ENCODE results near the gene FGFR2.
"Not testable (repeated sequence)": the region's sequence is repeated elsewhere in the genome, so short reads cannot be mapped to it uniquely, and the experiment has no call there.

Gene FGFR2

GRCh38 chr10:121556918-121557573 lies 41.2 kb downstream of the FGFR2 start:
- DNase-seq (ENCODE audit: insufficient read length, low spot score) (no peak), FAIRE-seq (no peak)

GRCh38 chr10:121556455-121556854 lies 41.8 kb downstream of the FGFR2 start:
- FAIRE-seq (no peak), DNase-seq (ENCODE audit: insufficient read length, low spot score) (no peak)

DNA sequence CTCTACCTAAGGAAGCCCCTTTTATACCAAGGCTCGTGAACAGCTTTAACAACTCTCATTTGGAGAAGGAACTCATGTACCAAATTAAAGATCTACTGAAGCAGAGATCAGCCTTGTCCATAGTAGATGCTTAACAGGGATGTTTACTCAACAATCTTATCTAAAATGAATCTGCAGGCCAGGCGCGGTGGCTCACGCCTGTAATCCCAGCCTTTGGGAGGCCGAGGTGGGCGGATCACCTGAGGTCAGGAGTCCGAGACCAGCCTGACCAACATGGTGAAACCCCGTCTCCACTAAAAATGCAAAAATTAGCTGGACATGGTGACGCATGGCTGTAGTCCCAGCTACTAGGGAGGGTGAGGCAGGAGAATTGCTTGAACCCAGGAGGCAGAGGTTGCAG lies 43.3 kb downstream of the FGFR2 start:
- not testable (repeated sequence) for DNase-seq (ENCODE audit: insufficient read length, low spot score); FAIRE-seq

DNA sequence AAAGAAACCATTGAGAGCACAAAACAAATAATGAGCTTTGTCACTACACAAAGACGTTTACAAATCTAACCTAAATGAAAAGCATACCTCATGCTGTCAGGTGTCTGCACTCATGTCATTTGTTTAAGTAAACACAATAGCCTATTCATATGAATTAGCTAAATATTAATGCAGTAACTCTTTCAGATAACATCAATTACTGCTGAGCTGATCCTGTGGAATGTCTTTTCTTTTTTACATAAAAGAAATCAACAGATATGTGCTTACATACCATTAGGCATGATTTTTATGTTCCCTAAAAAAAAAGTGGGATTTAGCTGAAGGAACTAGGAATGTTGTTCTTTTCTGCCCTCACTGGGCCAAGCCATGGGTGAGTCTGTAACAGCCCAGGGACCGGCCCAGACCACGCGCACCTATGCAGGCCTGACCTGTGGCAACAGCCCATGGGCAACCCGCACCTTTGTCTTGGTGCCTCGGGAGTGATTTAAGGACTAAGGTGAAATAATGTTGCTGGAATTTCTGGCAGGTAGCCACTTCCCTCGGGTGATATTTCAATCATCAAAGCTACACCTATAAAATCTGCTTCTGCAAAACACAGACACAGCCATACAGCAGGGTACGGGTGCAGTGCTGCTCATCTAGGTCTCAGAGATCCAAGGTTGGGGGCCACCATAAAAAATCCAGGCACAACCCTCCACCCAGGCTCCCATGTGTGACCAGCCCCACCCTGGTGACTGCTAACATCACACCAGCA lies 44.6 kb downstream of the FGFR2 start:
- no peak for FAIRE-seq
- no peak for DNase-seq (ENCODE audit: insufficient read length, low spot score)

DNA sequence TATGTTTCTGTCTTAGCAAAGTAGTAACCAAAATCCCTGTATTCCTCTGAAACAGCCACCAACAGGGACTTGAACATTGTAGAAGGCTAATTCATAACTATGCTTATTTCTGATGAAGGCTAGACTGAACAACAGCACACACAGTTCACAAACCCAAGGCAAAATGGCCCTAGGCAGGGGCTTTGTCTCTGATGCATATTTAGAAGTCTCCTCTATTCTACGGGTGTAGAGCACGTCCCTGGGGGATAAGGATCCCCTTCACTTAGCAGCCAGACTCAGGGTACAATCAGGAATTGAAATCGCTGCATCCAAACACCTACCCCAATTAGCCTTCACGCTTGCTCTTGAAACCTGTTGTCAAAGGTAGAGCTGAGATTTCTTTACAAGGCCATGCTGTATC lies 45.5 kb downstream of the FGFR2 start:
- no peak for DNase-seq (ENCODE audit: insufficient read length, low spot score)
- FAIRE-seq: no peak

DNA sequence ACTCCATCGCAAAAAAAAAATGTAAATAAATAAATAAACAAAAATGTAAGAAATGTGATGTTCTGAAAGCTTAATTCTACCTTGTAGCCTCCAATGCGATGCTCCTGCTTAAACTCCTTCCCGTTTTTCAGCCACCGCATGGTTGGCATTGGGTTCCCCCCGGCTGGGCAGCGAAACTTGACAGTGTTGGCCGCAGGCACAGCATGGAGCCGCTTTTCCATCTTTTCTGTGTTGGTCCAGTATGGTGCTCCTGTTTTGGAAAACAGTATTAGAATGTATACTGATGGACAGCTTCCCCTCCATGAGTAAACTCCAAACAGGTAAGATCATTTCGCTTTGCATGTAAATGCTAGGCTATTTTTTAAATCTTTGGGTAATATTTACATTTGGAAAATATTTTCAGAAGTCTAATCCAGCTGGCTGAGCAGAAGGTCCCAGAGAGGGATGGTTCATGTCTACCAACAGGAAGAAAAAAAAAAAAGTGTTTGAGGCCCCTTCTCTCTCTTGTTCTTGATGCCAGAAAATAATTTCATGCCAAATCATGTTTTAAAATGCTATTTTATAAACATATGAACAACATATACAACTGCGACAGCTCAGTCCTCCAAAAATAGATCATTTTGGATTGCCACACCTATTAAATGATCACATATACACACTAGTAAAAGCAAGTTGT lies 46.9 kb downstream of the FGFR2 start:
- FAIRE-seq: no peak
- DNase-seq (ENCODE audit: insufficient read length, low spot score): no peak

DNA sequence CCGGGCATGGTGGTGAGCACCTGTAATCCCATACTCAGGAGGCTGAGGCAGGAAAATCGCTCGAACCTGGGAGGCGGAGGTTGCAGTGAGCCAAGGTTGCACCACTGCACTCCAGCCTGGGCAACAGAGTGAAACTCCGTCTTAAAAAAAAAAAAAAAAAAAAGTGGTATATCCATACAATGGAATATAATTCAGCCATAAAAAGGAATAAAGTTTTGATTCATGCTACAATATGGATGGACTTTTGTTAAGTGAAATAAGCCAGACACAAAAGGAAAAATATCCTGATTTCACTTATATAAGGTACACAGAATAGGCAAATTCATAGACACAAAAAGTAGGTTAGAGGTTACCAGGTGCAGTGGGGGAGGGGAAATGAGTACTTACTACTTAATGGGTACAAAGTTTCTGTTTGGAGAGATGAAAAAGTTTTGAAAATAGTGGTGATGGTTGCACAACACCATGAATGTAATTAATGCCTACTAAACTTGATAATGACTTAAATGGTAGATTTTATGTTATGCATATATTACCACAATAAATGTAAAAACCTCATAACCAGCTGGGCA lies 53.9 kb downstream of the FGFR2 start:
- DNase-seq (ENCODE audit: insufficient read length, low spot score) (no peak), FAIRE-seq (no peak)

GRCh38 chr10:121543545-121543944 lies 54.7 kb downstream of the FGFR2 start:
- DNase-seq (ENCODE audit: insufficient read length, low spot score) (no peak), FAIRE-seq (no peak)

- no peak for DNase-seq (ENCODE audit: insufficient read length, low spot score)
- FAIRE-seq: no peak
These were observed 56.7 kb downstream of the FGFR2 start for GRCh38 chr10:121541450-121542120.

GRCh38 chr10:121540732-121541395 lies 57.4 kb downstream of the FGFR2 start:
- DNase-seq (ENCODE audit: insufficient read length, low spot score): no peak
- no peak for FAIRE-seq

- FAIRE-seq (no peak), DNase-seq (ENCODE audit: insufficient read length, low spot score) (no peak)
These were observed 58.5 kb downstream of the FGFR2 start for GRCh38 chr10:121539786-121540185.

DNA sequence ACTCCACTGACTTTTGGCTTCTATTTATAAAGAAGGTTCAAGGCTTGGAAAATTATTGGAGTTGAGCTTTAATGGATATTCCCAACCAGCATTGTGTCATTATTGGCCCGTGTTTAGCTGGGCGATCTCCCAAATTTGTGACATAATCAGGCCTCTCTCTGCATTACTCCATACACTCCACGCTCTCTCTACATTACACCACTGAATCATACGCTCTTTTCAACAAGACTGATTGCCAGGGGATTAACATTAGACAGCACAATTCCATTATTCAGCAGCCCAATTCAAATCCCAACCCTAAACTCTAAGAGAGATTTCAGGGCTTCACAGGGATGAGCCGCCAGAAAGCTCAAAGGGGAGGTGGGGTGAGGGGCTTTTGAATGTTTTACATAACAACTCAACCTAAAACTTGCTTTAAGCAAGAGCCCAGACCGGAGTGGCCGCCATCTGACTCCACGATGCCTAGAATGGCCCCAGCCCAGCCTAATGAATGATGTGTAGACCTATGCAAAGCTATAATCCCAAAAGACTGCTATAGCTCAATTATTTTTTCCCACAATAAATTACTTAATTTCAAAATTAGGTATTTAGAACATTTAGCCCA lies 61.8 kb downstream of the FGFR2 start:
- no peak for FAIRE-seq
- DNase-seq (ENCODE audit: insufficient read length, low spot score): no peak

- FAIRE-seq (no peak), DNase-seq (ENCODE audit: insufficient read length, low spot score) (no peak)
These were observed 62.9 kb downstream of the FGFR2 start for GRCh38 chr10:121535381-121535780.

DNA sequence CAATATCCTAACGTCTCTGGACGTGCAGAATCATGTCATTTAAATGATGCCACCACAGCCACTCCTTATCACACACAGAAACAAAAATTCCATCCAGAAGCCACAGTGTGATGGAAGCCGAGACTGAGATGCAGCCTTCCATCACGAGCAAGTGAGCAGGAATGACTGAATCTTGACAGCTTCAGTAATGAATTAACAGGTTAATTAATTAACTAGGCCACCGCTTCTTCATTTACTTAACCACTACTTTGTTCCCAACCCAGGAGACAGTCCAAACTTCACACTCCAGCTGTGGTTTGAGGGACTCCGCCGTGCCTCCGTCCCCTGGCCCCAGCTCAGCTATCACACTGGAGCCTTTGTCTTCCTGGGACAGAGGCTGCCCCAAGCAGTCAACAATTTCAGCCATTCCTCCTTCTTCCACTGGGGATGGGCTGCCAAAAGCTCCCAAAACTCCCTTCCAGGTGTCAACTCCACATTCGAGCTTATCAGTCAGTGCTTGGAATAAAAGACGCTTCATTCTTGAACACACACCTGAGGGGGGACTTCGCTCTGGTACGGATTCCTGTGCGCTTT lies 65.9 kb downstream of the FGFR2 start:
- DNase-seq (ENCODE audit: insufficient read length, low spot score) (no peak), FAIRE-seq (no peak)

GRCh38 chr10:121531830-121532178 lies 66.4 kb downstream of the FGFR2 start:
- FAIRE-seq (no peak), DNase-seq (ENCODE audit: insufficient read length, low spot score) (no peak)

DNA sequence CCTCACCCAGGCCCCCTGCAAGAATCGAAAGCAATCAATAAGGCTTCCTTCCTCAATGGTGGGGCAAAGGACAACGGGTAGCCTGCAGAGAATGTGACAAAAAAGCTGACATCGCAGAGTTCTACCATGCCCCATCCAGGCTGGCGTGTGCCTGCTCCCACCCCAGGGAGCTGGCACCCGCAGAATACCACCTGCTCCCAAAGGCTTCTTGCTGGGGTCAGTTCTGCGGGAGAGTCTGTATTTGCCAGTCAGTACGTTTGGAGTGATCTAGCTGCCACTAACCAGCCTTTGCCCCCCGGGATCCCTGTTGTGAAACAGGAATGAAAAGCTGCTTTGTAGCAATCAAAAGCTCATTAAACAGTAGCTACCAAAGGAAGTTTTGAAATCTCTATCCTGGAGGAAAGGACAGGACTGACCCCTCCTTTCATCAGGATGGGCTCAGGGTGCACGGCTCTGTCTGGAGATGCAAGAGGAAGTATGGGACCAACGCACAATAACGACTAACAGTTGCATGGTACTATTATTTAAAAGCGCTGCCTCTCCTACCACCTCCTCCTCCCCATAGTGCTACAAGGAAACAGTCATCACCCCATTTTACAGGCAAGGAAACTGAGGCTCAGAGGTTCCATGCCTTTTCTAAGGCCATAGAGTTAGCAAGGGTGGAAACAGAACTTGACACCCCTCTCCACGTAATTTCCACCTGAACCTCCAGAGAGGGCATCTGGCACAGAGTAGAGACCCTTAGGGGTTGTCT lies 67.0 kb downstream of the FGFR2 start:
- DNase-seq (ENCODE audit: insufficient read length, low spot score) (no peak), FAIRE-seq (no peak)

DNA sequence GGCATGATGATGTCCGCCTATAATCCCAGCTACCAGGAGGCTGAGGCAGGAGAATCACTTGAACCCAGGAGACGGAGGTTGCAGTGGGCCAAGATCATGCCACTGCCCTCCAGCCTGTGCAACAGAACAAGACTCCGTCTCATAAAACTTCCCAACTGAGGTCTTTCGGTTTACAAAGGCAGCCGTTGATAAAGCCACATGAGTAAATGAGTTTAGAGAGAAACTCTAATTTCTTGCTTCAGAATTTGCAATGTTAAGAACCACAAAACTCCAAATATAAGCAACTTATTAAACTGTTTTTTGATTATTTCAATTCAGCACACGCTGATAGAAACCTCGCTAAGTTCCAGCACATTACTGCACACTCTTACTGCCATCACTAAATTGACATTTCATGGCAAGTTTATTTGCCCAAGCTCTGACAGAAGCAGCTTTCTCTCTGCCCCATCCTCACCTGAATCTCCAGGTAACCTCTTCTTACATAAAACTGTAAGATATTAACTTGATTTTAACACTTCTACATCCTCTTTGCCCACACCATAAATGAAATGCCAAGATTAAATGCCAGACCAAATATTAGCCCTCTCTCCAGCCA lies 67.7 kb downstream of the FGFR2 start:
- FAIRE-seq (no peak), DNase-seq (ENCODE audit: insufficient read length, low spot score) (no peak)

DNA sequence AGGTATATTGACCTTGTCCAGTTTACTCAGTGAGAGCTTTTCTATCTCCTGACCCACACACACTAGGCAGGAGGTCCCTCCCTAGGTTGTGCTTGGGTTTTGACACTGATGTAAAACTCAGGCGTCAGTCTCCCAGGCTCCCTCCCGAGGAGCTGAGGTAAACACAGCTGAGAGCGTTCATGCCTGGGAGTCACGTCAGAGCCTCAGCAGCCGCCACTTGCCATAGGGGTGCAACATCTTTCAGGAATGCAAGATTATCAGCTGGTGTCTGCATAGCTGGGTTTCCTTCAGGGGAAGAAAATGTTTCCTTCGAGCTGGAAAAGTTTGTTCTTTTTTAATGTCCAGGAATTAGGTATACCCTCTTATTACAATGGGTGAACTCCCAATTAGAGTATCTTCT lies 70.6 kb downstream of the FGFR2 start:
- no peak for DNase-seq (ENCODE audit: insufficient read length, low spot score)

DNA sequence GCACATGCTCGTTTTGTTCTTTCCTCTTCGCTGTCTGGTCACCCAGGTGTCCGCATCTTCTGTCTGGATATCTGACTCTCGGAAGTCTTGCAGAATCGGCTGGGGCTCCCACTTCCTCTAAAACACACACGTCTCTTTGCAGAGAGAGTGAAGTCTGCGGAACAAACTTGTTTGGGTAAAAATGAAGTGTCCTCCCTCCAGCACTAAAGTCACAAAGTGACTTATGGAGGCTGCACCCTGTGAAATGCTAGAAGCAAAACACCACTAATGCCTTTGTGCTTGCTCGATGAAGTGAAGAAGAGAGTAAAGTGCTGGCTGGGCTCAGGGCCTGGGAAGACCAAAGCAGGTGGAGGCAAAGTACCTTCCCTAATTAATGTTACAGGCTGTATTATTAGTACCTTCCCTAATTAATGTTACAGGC lies 71.4 kb downstream of the FGFR2 start:
- DNase-seq (ENCODE audit: insufficient read length, low spot score) (no peak), FAIRE-seq (no peak)

More for the DNA sequence above, 70.6 kb downstream of the FGFR2 start:
- no peak for FAIRE-seq

All from HTR-8/SVneo (cell line).